HCT116 (cell line): ENCODE measurements around the gene OR6S1.

Experiments used
- CBX3 ChIP-seq: IDR thresholded peaks from 2 replicates; pipeline ENCODE4 v1.6.1; 2012; ENCODE audit warnings: low read depth
- EZH2 ChIP-seq: fragments of 200-600 bp; sonication (generic); IDR thresholded peaks from 2 replicates; pipeline ENCODE4 v1.6.1; 2017; ENCODE audit warnings: antibody characterized with exemption, mixed run types
- POLR2A ChIP-seq: IDR thresholded peaks from 2 replicates; pipeline ENCODE4 v1.7.0; 2011; ENCODE audit warnings: borderline replicate concordance; ENCODE audit not compliant: insufficient read depth, insufficient read length; ENCODE audit errors: extremely low read depth
- POLR2AphosphoS5 ChIP-seq: IDR thresholded peaks from 2 replicates; pipeline ENCODE4 v1.6.1; 2011; ENCODE audit warnings: mild to moderate bottlenecking, low read depth, low read length, moderate library complexity
- RAD21 ChIP-seq: IDR thresholded peaks from 2 replicates; pipeline ENCODE4 v1.6.1; 2012; ENCODE audit warnings: low read depth, mild to moderate bottlenecking
- SIN3A ChIP-seq: IDR thresholded peaks from 2 replicates; pipeline ENCODE4 v1.6.1; 2012; ENCODE audit warnings: low read depth
- SP1 ChIP-seq: IDR thresholded peaks from 2 replicates; pipeline ENCODE4 v1.6.1; 2012; ENCODE audit warnings: low read depth
- ZFX ChIP-seq: fragments of 450-650 bp; IDR thresholded peaks from 2 replicates; pipeline ENCODE4 v1.6.1; 2017
- ZNF274 ChIP-seq: fragments of 200-500 bp; sonication (Bioruptor generic); IDR thresholded peaks from 2 replicates; pipeline ENCODE4 v1.6.1; 2014; ENCODE audit warnings: mild to moderate bottlenecking, low read depth, low read length, inconsistent platforms
- TF ChIP-seq, protein P1 (sequence below), 3 experiments: fragments of 200-600 bp in 1 of 3; sonication (generic) in 1 of 3; IDR thresholded peaks in 2 of 3; conservative IDR thresholded peaks in 1 of 3; 2 replicates each; pipeline ENCODE4 v1.5.1; 2012 to 2017; ENCODE audit warnings: low read depth in 2 of 3, low read length in 2 of 3, antibody characterized with exemption in 1 of 3, borderline replicate concordance in 1 of 3, control low read depth in 1 of 3, mild to moderate bottlenecking in 1 of 3, mixed read lengths in 1 of 3, mixed run types in 1 of 3, moderate library complexity in 1 of 3; ENCODE audit not compliant: insufficient read depth in 1 of 3
- TF ChIP-seq, protein P2 (sequence below): IDR thresholded peaks from 2 replicates; pipeline ENCODE4 v1.6.1; 2012; ENCODE audit warnings: low read depth

- TF ChIP-seq EZH2, result no peak
- TF ChIP-seq, protein P1, sequence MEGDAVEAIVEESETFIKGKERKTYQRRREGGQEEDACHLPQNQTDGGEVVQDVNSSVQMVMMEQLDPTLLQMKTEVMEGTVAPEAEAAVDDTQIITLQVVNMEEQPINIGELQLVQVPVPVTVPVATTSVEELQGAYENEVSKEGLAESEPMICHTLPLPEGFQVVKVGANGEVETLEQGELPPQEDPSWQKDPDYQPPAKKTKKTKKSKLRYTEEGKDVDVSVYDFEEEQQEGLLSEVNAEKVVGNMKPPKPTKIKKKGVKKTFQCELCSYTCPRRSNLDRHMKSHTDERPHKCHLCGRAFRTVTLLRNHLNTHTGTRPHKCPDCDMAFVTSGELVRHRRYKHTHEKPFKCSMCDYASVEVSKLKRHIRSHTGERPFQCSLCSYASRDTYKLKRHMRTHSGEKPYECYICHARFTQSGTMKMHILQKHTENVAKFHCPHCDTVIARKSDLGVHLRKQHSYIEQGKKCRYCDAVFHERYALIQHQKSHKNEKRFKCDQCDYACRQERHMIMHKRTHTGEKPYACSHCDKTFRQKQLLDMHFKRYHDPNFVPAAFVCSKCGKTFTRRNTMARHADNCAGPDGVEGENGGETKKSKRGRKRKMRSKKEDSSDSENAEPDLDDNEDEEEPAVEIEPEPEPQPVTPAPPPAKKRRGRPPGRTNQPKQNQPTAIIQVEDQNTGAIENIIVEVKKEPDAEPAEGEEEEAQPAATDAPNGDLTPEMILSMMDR (IDR thresholded peaks at IDR 0.05 in 2 of 3, conservative IDR thresholded peaks at IDR 0.05 in 1 of 3; ENCODE audit: borderline replicate concordance in 1 of 3, insufficient read depth in 1 of 3, low read depth in 2 of 3, low read length in 2 of 3), result peak; percentile 43 to 78 (median 74); a peak in 5 of 6 replicates
- peak; percentile 77 for TF ChIP-seq CBX3
- TF ChIP-seq ZNF274, result no peak
- TF ChIP-seq, protein P2, sequence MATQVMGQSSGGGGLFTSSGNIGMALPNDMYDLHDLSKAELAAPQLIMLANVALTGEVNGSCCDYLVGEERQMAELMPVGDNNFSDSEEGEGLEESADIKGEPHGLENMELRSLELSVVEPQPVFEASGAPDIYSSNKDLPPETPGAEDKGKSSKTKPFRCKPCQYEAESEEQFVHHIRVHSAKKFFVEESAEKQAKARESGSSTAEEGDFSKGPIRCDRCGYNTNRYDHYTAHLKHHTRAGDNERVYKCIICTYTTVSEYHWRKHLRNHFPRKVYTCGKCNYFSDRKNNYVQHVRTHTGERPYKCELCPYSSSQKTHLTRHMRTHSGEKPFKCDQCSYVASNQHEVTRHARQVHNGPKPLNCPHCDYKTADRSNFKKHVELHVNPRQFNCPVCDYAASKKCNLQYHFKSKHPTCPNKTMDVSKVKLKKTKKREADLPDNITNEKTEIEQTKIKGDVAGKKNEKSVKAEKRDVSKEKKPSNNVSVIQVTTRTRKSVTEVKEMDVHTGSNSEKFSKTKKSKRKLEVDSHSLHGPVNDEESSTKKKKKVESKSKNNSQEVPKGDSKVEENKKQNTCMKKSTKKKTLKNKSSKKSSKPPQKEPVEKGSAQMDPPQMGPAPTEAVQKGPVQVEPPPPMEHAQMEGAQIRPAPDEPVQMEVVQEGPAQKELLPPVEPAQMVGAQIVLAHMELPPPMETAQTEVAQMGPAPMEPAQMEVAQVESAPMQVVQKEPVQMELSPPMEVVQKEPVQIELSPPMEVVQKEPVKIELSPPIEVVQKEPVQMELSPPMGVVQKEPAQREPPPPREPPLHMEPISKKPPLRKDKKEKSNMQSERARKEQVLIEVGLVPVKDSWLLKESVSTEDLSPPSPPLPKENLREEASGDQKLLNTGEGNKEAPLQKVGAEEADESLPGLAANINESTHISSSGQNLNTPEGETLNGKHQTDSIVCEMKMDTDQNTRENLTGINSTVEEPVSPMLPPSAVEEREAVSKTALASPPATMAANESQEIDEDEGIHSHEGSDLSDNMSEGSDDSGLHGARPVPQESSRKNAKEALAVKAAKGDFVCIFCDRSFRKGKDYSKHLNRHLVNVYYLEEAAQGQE, result no peak
- no peak for TF ChIP-seq POLR2A
- TF ChIP-seq POLR2AphosphoS5, result no peak
- TF ChIP-seq SP1, result peak; percentile 52; the same call in 1 of the 2 replicates
- no peak; the same call in 1 of the 2 replicates for TF ChIP-seq RAD21
- no peak for TF ChIP-seq ZFX
- peak; percentile 57 for TF ChIP-seq SIN3A
Observed at GRCh38 chr14:20613094-20614037, 28.1 kb downstream of the OR6S1 start.
